ENCODE results near the gene PGM2.
A peak's percentile ranks its signal among the peaks of the same experiment; 100 is the strongest.
"Not testable (repeated sequence)": the region's sequence is repeated elsewhere in the genome, so short reads cannot be mapped to it uniquely, and the experiment has no call there.

Gene PGM2

GRCh38 chr4:37818752-37819151 is 7.7 kb upstream of the PGM2 start:
- DNase-seq: no peak

GRCh38 chr4:37820458-37820857 is 6.0 kb upstream of the PGM2 start:
- DNase-seq: not testable (repeated sequence)

GRCh38 chr4:37821953-37822605 is 4.4 kb upstream of the PGM2 start:
- no peak for DNase-seq

- DNase-seq: not testable (repeated sequence)
These were observed 985 bp upstream of the PGM2 start for GRCh38 chr4:37825501-37825900.

- peak in 1 of 2 donors; percentile 21 for DNase-seq
These were observed 555 bp upstream of the PGM2 start for GRCh38 chr4:37825968-37826294.

GRCh38 chr4:37827030-37827685 is 672 bp downstream of the PGM2 start:
- DNase-seq: peak; percentile 19 to 29

- no peak for DNase-seq
These were observed 1.4 kb downstream of the PGM2 start for GRCh38 chr4:37827802-37828321.

- DNase-seq: no peak
These were observed 2.4 kb downstream of the PGM2 start for GRCh38 chr4:37828843-37829242.

- no peak for DNase-seq
These were observed 4.2 kb downstream of the PGM2 start for GRCh38 chr4:37830640-37831039.

GRCh38 chr4:37835031-37835430 is 8.5 kb downstream of the PGM2 start:
- DNase-seq: no peak

GRCh38 chr4:37835806-37836205 is 9.3 kb downstream of the PGM2 start:
- DNase-seq: no peak

GRCh38 chr4:37836274-37836673 is 9.8 kb downstream of the PGM2 start:
- DNase-seq: no peak

GRCh38 chr4:37836838-37837440 is 10.5 kb downstream of the PGM2 start:
- no peak for DNase-seq

- DNase-seq: no peak
These were observed 11.0 kb downstream of the PGM2 start for GRCh38 chr4:37837446-37837845.

GRCh38 chr4:37839426-37839825 is 12.9 kb downstream of the PGM2 start:
- no peak for DNase-seq

- no peak for DNase-seq
These were observed 17.7 kb downstream of the PGM2 start for GRCh38 chr4:37844204-37844603.

GRCh38 chr4:37845201-37845600 is 18.7 kb downstream of the PGM2 start:
- no peak for DNase-seq

- DNase-seq: no peak
These were observed 20.9 kb downstream of the PGM2 start for GRCh38 chr4:37847311-37847884.

- DNase-seq: no peak
These were observed 25.9 kb downstream of the PGM2 start for GRCh38 chr4:37852376-37852775.

GRCh38 chr4:37858112-37858511 is 31.6 kb downstream of the PGM2 start:
- DNase-seq: no peak

GRCh38 chr4:37858872-37859271 is 32.4 kb downstream of the PGM2 start:
- no peak for DNase-seq

GRCh38 chr4:37860266-37860665 is 33.8 kb downstream of the PGM2 start:
- no peak for DNase-seq

GRCh38 chr4:37862961-37863360 is 36.5 kb downstream of the PGM2 start:
- no peak for DNase-seq

GRCh38 chr4:37864786-37865185 is 38.3 kb downstream of the PGM2 start:
- no peak for DNase-seq
